Retina (tissue), 1 donor: ENCODE results near the gene NKX3-2.
A peak's percentile ranks its signal among the peaks of the same experiment; 100 is the strongest.

Experiments used
- DNase-seq: peaks from one replicate; pipeline ENCODE4 v3.0.0-alpha.2; 2016

NKX3-2 gene

DNA sequence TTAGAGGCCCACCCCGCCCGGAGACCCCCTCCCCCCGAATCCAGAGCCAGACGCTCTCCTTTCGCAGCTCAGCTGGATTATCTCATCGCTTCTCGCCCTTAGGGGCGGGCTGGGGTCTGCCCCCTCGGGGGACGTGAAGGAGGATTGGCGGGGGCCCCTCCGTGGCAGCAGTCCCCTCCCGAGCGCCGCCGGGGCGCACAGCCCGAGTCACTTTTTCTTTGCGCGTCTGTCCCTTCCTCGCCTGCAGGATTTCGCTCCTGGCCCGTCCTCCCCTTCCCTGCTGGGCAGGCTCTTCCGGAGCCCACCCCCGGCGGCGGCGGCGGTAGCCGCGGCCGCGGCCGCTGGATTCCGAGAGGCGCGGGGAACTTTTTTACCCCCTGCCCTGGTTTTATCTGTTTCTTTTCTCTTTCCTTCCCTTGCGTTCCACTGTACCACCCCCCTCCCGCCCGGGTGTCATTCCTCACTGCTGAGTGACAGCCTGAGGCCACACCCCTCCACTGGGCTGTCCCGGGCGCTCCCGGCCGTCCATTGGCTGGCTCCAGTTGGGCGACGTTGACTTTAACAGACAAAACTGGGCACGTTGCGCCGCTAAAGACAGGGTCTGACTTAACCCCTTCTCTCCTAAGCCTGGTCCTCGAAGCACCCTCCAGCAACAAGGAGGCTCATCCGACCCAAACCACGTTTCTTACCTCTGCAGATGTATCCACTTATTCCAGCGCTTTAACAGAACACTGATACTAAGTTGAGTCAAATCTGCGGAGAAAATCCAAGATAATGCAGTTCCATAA lies 492 bp upstream of the NKX3-2 start:
- DNase-seq: peak; percentile 87

DNA sequence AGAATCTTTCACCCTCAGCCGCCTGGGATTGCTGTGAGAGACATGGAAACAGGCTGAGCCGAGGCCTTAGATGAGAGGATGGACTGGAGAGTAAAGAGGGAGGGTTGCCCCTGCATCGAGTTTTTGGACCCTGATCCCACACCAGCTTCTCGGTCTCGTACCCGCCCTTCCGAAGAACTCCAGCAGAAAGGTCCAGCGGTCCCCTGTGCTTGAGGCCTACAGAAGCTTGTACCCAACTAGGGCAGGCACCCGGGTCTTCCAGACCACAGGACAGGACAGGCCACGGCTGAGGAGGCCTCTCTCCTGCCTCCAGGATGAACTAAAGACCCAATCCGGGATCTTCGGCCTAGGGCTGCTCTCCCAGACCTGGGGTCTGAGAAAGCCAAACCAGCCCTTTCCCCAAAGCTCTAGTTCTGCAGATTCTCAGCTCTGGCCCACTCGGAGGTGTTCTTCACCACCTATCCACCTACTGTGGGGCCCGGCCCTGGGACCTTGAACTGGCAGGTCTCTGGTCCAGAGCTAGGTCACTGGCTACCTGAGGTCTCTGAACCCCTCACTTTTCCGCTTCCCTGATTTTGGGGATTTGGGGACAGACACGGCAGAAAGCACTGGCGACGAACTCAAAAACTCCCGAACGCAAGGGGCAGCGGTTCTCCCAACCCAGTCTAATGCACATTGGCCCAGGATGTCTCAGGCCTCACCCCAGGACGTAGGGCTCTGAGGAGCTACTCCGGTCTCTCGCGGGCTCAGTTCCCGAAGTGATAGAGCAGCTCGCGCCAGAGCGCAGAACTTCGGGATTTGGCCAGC lies 1.1 kb downstream of the NKX3-2 start:
- DNase-seq: peak; percentile 57

DNA sequence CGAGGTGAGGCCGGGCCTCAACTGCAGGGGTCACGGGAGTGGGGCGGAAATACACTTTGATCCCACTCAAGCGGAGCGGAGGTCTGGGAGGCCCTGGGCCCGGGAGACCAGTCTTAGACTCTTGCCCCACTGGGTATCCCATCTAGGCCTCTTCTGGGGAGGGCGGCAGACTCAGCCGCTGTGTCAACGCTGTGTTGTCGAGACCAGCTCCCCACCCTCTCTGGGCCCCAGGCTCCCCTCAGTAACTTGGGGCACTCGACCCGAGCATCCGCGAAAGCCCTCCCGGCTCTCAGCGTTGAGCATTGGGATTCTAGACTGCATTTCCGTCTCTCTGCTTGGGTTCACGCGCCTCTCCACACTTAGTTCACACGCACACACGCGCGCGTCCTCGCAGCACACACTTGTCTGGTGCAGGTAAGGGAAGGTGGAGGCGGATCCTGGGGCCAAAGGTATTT lies 1.7 kb downstream of the NKX3-2 start:
- DNase-seq: peak; percentile 38

DNA sequence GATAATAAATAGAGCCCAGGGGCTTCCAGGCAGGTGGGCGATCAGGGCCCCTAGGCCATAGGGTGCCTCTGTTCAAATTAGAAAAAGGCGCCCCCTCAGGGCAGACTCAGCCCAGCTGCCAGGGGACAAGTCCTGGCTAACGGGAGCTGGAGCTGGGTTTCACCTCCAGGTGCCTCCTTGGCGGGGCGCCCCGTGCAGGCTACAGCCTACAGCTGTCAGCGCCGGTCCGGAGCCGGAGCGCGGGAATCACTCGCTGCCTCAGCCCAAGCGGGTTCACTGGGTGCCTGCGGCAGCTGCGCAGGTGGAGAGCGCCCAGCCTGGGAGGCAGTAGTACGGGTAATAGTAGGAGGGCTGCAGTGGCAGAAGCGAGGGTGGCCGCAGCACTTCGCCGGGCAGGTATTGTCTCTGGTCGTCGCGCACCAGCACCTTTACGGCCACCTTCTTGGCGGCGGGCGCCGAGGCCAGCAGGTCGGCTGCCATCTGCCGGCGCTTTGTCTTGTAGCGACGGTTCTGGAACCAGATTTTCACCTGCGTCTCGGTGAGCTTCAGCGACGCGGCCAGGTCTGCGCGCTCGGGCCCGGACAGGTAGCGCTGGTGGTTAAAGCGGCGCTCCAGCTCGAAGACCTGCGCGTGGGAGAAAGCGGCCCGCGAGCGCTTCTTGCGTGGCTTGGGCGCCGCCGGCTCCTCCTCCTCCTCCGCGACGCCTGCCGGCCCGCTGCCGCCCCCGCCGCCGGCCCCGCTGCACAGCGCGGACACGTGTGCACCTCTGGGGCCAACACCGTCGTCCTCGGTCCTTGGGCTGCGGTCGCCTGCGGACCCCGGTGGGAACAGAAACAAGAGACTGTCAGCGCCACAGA lies 2.4 kb downstream of the NKX3-2 start:
- peak; percentile 78 for DNase-seq

DNA sequence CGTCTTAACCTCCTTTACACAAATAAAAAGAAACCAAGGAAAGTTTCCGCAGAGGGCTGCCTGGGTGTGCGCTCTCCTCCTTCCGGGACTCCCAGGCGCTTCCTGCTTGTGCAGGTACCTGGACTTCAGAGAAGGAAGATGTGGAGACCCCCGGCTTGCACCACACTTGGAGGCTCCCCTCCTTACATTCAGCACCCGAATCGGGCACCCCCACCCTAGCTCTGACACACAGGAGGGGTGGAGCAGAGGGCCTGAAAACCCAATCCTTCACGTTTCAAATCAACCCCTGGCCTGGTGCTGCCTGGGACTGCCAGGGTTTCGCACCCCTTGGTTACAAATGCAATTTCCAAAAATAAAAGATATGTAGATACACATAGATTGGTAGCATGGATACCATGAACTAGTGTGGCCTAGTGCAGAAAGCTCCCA lies 3.1 kb downstream of the NKX3-2 start:
- DNase-seq: peak; percentile 46

DNA sequence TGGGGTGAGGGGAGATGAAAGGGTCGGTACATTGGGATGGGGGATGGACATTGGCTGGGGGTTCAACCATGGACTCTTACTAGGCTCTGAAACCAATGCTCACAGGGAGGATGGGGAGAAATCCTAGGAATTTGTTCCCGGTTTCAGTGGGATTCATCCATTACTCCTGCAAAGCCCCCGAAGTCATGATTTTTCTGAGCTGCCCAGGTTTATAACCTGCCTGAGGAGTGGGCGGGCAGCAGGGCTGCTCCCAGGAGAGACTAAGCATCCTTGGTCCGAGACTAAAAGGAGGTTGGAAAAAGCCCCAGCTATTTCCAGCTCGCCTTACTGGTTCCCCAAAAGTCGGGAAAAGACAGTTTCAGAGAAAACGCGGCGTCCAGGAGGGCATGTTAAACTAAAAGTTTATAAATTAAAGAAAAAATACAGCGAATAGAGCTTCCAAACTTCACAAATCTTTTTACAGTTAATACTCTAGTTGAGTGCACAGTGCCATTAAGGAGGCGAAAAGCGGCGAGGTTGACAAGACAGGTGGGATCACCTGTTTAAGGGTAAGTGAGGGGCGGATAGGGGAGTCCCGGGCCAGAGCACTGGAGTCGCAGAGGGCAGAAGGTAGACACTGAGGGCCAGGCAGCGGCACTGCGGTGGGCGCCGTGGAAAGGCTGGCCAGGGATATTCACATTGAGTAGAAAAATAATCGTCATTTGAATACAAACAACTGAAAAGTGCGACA lies 3.7 kb downstream of the NKX3-2 start:
- DNase-seq: peak; percentile 27

DNA sequence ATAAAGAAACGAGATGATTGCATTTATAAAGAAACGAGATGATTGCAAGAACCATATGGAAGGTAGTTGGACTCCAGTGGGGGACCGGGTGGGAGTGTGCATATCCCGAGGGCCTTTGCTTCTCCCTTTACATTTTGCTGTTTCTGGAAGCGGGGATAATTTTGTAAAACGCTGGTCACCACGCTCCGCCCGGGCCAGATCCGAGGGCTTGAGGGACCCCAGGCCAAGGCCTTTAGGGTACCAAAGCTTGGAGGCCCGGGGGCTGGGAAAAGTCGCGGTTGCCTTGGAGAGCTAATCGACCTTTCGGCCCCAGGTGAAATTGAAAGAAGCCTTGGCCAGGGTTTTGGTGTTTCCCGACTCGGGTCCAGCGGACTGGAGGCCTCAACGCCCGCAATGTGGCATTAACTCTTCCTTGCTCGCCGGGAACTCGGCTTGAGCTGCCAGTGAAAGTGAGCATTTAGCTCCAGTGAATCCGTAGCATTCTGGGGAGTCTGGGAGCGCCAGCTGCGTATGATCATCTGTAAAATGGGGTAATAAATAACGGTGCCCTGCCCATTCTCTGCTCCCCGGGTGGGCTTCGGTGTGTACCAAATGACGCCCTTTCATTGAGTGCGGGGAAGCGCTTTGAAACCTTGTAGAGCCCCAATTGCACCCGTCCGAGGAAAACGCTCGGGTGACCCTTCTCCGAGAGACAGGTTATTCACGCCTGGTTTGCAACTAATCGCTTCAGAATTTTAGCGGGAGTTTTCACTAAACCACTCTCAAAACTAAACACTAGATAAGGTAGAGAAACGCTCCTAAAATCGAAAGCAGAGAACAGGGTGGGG lies 4.5 kb downstream of the NKX3-2 start:
- DNase-seq: peak; percentile 58

DNA sequence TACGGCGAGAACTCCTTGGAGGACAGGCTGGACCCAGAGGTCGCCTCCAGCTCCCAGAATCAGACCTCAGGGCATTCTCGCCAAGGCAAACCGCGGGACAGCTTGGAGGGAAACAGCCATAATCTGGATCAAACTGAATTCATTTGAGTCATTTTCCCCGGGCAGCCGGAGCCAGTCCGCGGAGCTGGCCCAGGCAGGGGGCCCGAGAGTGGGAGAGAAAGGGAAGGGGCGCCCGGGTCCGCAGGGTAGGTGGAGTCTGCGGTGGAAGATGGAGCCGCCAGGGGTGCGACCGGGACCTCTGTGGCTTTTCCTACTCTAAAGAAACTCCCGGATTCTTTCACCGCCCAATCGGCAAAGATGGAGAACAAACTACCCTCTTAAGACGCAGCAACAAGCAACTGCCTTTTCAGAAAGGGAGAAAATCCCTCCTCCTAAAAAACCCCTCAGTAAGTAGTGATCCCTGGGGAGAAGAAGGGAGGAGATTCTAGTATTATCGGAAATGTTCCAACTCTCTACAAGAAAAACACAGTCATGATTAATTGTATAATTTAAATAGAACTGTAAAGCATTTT lies 5.2 kb downstream of the NKX3-2 start:
- peak; percentile 59 for DNase-seq

DNA sequence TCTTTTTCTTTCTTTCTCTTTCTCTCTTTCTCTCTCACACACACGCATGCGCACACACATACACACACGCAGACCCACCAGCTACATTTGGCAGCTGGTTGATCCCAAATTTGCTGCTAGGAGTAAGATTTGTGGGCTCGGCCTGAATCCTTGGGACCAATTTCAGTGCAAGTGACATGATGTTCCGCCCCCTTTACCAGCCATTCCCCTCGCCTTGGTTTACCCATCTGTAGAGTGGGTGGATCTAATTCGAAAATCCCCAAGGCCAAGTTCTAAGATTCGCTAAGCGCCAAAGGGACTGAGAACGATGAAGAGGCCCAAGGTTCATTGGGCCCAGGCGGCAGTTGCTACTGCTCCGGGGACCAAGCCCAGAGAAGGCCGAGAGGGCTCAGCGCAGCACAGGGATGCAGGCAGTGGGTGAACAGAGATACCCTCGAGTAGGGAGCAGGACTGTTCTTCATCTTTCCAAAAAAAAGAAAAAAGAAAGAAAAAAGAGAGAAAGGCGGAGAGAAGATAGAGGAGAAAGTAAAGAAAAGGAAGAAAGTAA lies 5.8 kb downstream of the NKX3-2 start:
- DNase-seq: no peak

DNA sequence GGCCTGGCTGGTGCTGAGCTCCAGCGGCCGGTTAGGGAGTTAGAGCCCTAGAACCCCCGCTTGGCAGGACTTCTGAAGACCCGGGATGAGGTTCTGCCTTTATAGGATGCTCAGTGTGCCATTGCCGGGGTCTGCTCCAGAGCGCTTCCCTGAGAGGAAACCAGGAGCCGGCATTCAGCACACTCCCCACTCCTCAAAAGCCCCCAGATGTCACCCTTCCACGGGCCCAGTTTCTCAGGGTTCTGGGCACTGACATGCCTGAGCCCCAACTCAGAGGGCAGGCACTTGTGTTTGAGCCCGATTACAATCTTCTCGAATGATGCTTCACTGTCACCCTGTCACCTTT lies 6.5 kb downstream of the NKX3-2 start:
- DNase-seq: peak; percentile 41

DNA sequence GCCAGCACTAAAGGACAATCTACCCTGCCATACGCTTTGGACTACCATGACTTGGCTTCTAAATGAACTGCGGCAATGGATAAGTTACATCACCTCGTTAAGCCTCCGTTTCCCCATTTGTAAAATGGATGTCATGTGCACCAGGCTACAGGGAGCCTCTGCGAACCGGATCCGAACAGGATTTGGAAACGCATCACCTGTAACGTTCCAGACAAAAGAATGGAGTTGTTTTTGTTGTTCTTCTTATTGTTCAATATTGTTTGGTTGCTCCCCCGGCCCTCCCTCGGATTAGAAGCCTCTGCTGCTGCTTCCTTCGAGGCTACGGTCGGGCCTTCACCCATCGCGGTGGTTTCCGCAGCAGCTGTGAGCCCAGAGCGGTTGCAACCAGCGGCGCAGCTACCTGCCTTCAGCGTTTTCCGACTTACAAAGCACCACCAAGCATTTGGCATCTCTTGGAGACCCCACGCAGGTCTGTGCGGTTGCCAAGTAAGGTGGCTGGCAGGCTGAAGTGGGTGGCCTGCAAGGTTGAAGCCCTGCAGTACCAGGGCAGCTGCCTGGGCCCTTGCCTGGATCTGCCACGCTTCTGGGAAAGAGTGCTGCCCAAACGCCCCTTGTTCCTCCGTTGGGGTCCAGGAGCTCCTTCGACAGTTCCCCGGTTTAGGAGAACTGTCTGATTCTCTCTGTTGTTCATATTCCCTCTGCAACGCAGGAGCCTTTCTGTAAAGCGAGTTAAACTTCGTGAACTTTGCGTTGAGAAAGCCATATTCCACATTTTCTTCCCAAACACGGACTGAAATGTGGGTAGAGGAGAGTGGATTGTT lies 7.1 kb downstream of the NKX3-2 start:
- peak; percentile 52 for DNase-seq

DNA sequence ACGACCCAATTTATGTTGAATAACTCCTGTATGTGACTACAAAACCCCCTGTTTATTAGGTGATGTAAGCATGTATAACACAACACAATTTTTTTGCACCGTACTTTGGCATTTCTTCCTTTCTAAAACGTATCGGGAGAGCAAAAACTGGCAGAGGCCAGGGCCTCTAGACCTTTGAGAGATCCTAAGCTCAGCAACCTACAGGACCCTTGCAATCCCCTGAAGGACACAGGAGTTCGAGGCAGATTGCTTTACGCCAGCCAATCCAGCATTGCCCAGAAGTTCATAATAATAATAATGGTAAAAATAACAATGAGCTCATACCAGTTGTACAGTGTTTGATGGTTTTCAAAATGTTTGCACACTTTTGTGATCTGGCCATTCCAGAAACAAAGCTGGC lies 7.7 kb downstream of the NKX3-2 start:
- DNase-seq: peak; percentile 29

DNA sequence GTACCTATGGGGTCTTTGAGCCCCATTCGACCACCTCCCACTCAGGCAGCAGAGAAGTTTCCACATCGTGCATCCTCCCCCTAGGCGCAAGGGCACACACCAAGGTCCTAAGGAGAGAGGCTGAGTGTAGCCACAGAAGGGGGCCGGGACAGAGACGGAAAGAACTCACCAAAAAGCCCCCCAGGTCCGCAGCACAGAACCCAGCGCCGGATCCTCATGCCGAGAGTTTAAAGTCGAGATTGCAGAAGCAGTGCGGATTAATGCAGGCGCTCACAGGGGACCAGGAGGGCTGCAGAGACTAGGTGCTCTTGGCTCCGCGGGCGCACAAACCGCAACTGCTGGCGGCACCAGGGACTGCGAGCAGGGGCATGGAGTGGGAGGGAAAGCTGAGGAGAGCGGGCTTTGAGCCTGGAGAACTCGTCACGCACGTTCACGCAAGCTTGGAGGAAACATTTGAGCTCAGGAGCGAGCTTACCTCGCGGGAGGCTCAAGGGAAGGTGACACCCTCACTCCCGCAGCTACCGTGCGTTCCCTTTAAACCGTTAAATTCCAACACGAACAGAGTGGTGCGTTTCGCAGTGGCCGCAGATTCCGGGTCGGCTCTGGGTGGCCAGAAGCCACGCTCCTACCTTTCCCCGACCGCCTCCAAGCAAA lies 8.5 kb downstream of the NKX3-2 start:
- DNase-seq: peak; percentile 53

DNA sequence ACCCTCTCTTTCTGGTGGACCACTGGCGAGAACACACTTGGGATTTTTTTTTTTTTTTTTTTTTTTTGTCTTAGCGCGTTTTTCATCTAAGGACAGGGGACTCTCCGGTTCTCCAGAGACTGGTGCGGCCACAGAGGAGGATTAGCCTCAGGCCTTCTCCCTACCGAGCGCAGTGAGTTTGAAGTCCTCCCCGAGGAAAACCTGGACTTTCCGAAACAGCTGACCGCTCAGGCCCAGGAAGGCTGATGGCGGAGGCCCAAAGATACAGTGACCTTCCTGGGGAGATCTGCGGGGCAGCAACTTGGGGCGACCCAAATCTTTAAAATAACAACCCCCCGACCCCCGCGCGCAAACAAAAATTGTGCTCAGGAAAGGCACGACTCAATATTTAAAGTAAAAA lies 9.2 kb downstream of the NKX3-2 start:
- DNase-seq: no peak

DNA sequence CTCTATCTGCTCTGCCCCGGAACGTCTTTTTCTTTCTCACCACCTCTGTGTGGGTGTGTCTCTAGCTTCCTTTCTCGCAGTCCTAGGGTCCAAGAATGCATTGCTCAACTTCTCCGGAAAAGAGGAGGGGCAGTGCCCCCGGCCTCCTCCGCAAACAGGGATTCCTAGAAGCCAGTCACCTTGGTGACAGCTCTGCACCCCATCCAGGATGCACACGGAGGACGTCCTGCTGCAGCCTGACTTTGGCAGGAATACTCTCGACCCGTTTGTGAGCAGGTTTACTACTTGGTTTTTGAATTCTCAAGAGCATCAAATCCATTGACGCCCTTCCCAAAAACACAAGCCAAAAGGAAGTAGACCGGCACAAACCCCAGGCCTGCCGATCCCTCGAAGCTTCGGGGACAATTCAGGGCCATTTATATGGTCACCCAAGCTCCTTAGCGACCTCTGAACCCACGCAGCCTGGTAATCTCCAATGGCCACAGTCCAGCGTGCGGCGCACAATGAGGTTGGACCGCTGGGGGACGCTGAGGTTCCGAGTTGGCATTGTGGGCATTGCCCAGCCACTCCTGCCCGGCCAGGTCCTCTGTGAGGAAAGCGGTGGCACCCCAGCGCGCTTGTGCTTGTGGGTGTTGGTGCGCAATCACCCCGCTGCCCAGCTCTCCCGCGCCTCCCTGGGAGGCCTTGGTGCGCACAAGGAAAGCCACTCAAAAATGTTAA lies 9.8 kb downstream of the NKX3-2 start:
- DNase-seq: peak; percentile 56

DNA sequence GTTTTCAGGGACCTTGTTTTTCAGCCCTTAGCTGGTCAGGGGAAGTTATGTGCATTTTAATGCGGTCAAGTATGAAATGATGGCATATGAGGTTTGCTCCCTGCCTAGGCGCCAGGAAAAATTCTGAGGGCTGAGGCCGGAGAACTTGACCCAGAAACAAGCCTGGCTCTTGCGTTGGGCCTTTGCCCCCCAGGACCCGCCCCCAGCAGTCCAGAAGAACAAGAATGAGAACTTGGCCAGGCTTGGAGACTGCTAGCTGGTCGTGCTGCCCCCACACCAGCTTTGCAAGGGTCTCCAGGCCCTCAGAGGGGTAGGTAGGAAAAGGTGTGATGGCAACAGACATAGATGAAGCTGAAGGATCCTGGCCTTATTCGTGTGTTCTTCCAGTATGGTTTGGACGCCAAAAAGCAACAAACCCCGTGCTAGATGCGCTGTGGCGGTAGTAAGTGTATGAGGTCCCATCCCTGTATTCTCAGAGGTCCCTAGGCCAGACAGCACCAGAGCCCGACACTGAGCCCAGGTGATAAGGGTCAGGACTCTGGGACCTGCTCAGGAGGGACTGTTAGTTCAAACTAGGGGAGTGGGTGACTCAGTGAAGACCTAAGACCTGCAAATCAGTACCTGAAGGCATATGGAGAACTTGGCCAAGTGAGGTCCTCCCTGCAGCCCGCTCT lies 10.5 kb downstream of the NKX3-2 start:
- peak; percentile 27 for DNase-seq

DNA sequence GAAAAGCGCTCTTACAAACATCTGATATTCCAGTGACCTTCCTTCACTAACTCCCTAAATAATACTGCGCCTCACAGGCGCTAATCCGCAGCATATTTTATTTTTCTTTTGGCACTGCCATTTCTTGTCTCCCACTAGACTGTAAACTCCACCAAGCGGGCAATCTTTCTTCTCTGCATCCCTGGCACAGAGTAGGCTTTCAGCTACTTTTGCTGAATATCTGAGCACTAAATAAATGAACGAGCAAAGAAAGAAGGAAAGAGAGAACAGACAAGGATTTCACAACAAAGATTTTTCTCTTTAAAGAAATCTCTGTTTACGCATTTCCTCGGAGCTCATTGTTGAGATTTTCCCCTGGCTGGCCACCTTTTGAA lies 12.7 kb downstream of the NKX3-2 start:
- DNase-seq: no peak
